H9 (cell line): ENCODE data around the gene UBE2E1. TPM values are rescaled to one million over a fixed set of nuclear protein-coding genes. Genes with fewer than 3 reads are reported as not detected.

Experiments
- DNase-seq: peaks from one replicate; pipeline ENCODE4 v3.0.0-alpha.2; 2017
- H2AFZ ChIP-seq: one replicate; pipeline ENCODE4 v1.6.1; 2013; ENCODE audit warnings: mild to moderate bottlenecking, low read length, control low read depth, moderate library complexity
- H2AK5ac ChIP-seq: 2 replicates; pipeline ENCODE4 v1.6.1; 2013; ENCODE audit warnings: low read length, control low read depth, mixed read lengths; ENCODE audit not compliant: insufficient read length
- H2BK120ac ChIP-seq: one replicate; pipeline ENCODE4 v1.6.1; 2013; ENCODE audit warnings: low read depth, mild to moderate bottlenecking, low read length, control low read depth, inconsistent platforms; ENCODE audit not compliant: poor library complexity, severe bottlenecking
- H2BK12ac ChIP-seq: 2 replicates; pipeline ENCODE4 v1.6.1; 2013; ENCODE audit warnings: low read length, control low read depth, mixed read lengths, low read depth; ENCODE audit not compliant: insufficient read length
- H2BK15ac ChIP-seq: 2 replicates; pipeline ENCODE4 v1.6.1; 2013; ENCODE audit warnings: low read depth, low read length, control low read depth
- H2BK20ac ChIP-seq: one replicate; pipeline ENCODE4 v1.6.1; 2013; ENCODE audit warnings: low read depth, mild to moderate bottlenecking, low read length, control low read depth, inconsistent platforms; ENCODE audit not compliant: poor library complexity, severe bottlenecking
- H2BK5ac ChIP-seq: 2 replicates; pipeline ENCODE4 v1.6.1; 2013; ENCODE audit warnings: low read length, control low read depth, mixed read lengths; ENCODE audit not compliant: insufficient read length
- H3K14ac ChIP-seq: 2 replicates; pipeline ENCODE4 v1.6.1; 2013; ENCODE audit warnings: low read length, control low read depth; ENCODE audit not compliant: insufficient read depth
- H3K18ac ChIP-seq: 2 replicates; pipeline ENCODE4 v1.6.1; 2013; ENCODE audit warnings: low read depth, mild to moderate bottlenecking, mixed read lengths, low read length, control low read depth; ENCODE audit not compliant: insufficient read length
- H3K23ac ChIP-seq: 2 replicates; pipeline ENCODE4 v1.6.1; 2013; ENCODE audit warnings: low read length, control low read depth, mixed read lengths, low read depth; ENCODE audit not compliant: insufficient read length
- H3K23me2 ChIP-seq: 2 replicates; pipeline ENCODE4 v1.6.1; 2013; ENCODE audit warnings: low read depth, mild to moderate bottlenecking, mixed read lengths, low read length, control low read depth; ENCODE audit not compliant: insufficient read length, poor library complexity, severe bottlenecking
- H3K27ac ChIP-seq: 2 replicates; pipeline ENCODE4 v1.5.1; 2013; ENCODE audit warnings: low read length, control low read depth, mixed read lengths, low read depth; ENCODE audit not compliant: insufficient read length
- H3K27me3 ChIP-seq: 2 replicates; pipeline ENCODE4 v1.6.1; 2013; ENCODE audit warnings: low read length, control low read depth, inconsistent platforms; ENCODE audit not compliant: insufficient read depth
- H3K4ac ChIP-seq: 2 replicates; pipeline ENCODE4 v1.6.1; 2013; ENCODE audit warnings: low read depth, mild to moderate bottlenecking, control low read depth, inconsistent platforms, low read length, moderate library complexity
- H3K4me1 ChIP-seq: 2 replicates; pipeline ENCODE4 v1.6.1; 2013; ENCODE audit warnings: low read length, control low read depth, inconsistent platforms; ENCODE audit not compliant: insufficient read depth
- H3K4me2 ChIP-seq: 2 replicates; pipeline ENCODE4 v1.6.1; 2013; ENCODE audit warnings: low read length, control low read depth, mixed read lengths; ENCODE audit not compliant: insufficient read length, insufficient read depth
- H3K56ac ChIP-seq: 2 replicates; pipeline ENCODE4 v1.6.1; 2013; ENCODE audit warnings: low read depth, mild to moderate bottlenecking, mixed read lengths, low read length, control low read depth; ENCODE audit not compliant: insufficient read length
- H3K79me1 ChIP-seq: 2 replicates; pipeline ENCODE4 v1.6.1; 2013; ENCODE audit warnings: low read depth, mild to moderate bottlenecking, moderate library complexity, low read length, control low read depth, inconsistent platforms; ENCODE audit not compliant: insufficient read depth, poor library complexity, severe bottlenecking
- H3K79me2 ChIP-seq: 2 replicates; pipeline ENCODE4 v1.6.1; 2013; ENCODE audit warnings: low read length, control low read depth, inconsistent platforms; ENCODE audit not compliant: insufficient read depth
- H3K9ac ChIP-seq: 2 replicates; pipeline ENCODE4 v1.6.1; 2013; ENCODE audit warnings: low read length, control low read depth, mixed read lengths; ENCODE audit not compliant: insufficient read length; ENCODE audit errors: extremely low read depth
- H3K9me3 ChIP-seq: one replicate; pipeline ENCODE4 v1.6.1; 2013; ENCODE audit warnings: low read depth, low read length, inconsistent platforms; ENCODE audit not compliant: control insufficient read depth
- H3T11ph ChIP-seq: one replicate; pipeline ENCODE4 v1.6.1; 2013; ENCODE audit warnings: mild to moderate bottlenecking, low read length, control low read depth, inconsistent platforms
- H4K20me1 ChIP-seq: one replicate; pipeline ENCODE4 v1.6.1; 2013; ENCODE audit not compliant: control insufficient read depth, insufficient read length, insufficient read depth
- H4K5ac ChIP-seq: 2 replicates; pipeline ENCODE4 v1.6.1; 2013; ENCODE audit warnings: low read depth, mild to moderate bottlenecking, mixed read lengths, low read length, control low read depth; ENCODE audit not compliant: insufficient read length
- H4K8ac ChIP-seq: replicated peaks from 2 replicates; pipeline ENCODE4 v1.6.1; 2013; ENCODE audit warnings: low read length, control low read depth, mixed read lengths, low read depth; ENCODE audit not compliant: insufficient read length
- H4K91ac ChIP-seq: 2 replicates; pipeline ENCODE4 v1.6.1; 2013; ENCODE audit warnings: low read depth, mild to moderate bottlenecking, moderate library complexity, mixed read lengths, low read length, control low read depth; ENCODE audit not compliant: insufficient read length
- H3K27ac Mint-ChIP-seq, 3 experiments: 2 replicates in 2 of 3; 3 replicates in 1 of 3; pipeline ENCODE4 v1.8.0; 2020 to 2021; ENCODE audit warnings: mixed read lengths in 3 of 3, mild to moderate bottlenecking in 1 of 3, moderate library complexity in 1 of 3
- H3K27me3 Mint-ChIP-seq: 2 replicates; pipeline ENCODE4 v1.8.0; 2021; ENCODE audit warnings: low read depth, mild to moderate bottlenecking, moderate library complexity, mixed read lengths
- H3K36me3 Mint-ChIP-seq, 3 experiments: 2 replicates in 2 of 3; 3 replicates in 1 of 3; pipeline ENCODE4 v1.8.0; 2020 to 2021; ENCODE audit warnings: low read depth in 3 of 3, mixed read lengths in 3 of 3; ENCODE audit not compliant: insufficient read depth in 1 of 3
- H3K4me1 Mint-ChIP-seq, 2 experiments: 2 replicates each; pipeline ENCODE4 v1.8.0; 2020; ENCODE audit warnings: mixed read lengths in 2 of 2
- H3K4me3 Mint-ChIP-seq, 2 experiments: 2 replicates in 1 of 2; 3 replicates in 1 of 2; pipeline ENCODE4 v1.8.0; 2020 to 2021; ENCODE audit warnings: mild to moderate bottlenecking in 2 of 2, mixed read lengths in 2 of 2, moderate library complexity in 1 of 2
- H3K9me3 Mint-ChIP-seq, 2 experiments: 2 replicates in 1 of 2; 3 replicates in 1 of 2; pipeline ENCODE4 v1.8.0; 2020; ENCODE audit warnings: mild to moderate bottlenecking in 2 of 2, mixed read lengths in 2 of 2, moderate library complexity in 1 of 2
- CTCF ChIP-seq: fragments of 200-600 bp; sonication (generic); conservative IDR thresholded peaks from 3 replicates; pipeline ENCODE4 v1.8.0; 2021; ENCODE audit warnings: antibody characterized with exemption, mild to moderate bottlenecking
- WGBS: extraction: QIAGEN DNeasy Blood & Tissue Kit; methylation state at CpG from one replicate; pipeline ENCODE4 v1.1.7; 2013; ENCODE audit warnings: missing lambda C conversion rate, low lambda C conversion rate, mixed read lengths; ENCODE audit not compliant: insufficient read length; ENCODE audit errors: extremely low coverage; 5-methylcytosine and 5-hydroxymethylcytosine counted together
- total RNA-seq: library from RNA; stranded (reverse); gene quantifications from 2 replicates; pipeline ENCODE4 v1.2.1, GENCODE V29; 2021

Gene UBE2E1
- total RNA-seq, 1 experiment from 2014 or later = 142 TPM

- Mint-ChIP-seq H3K36me3 (no peaks in the 10 kb centered on the region), H3K4me3 (no peak overlapping the region), H3K27me3 (no peaks in the 10 kb centered on the region; the same call in 1 of the 2 replicates), H3K4me1 (peaks cover 42 to 48% of the 10 kb centered on the region in 2 experiments), H3K27ac (peak overlapping the region in 1 of 3 experiments; percentile 68; a peak in 1 of 7 replicates), H3K9me3 (peaks cover 0 to 3% of the 10 kb centered on the region in 2 experiments; a peak in 2 of 5 replicates)
- Histone ChIP-seq H3K56ac (no peak overlapping the region), H3K27ac (no peak overlapping the region), H2BK15ac (no peak overlapping the region), H2BK120ac (no peak overlapping the region), H3K27me3 (no peaks in the 10 kb centered on the region), H4K8ac (no peak overlapping the region), H3K9me3 (no peaks in the 10 kb centered on the region), H2AFZ (no peak overlapping the region), H2AK5ac (no peak overlapping the region), H2BK5ac (no peak overlapping the region), H4K5ac (no peak overlapping the region), H3K23me2 (no peaks in the 10 kb centered on the region), H2BK20ac (no peak overlapping the region), H3K18ac (no peak overlapping the region), H3K79me1 (no peaks in the 10 kb centered on the region), H2BK12ac (no peak overlapping the region), H3K4me1 (peaks cover 3% of the 10 kb centered on the region; the same call in 1 of the 2 replicates), H4K91ac (no peak overlapping the region), H3K79me2 (no peaks in the 10 kb centered on the region), H3K4me2 (no peak overlapping the region), H3K9ac (no peak overlapping the region), H4K20me1 (no peaks in the 10 kb centered on the region), H3T11ph (no peak overlapping the region), H3K14ac (no peak overlapping the region), H3K4ac (no peak overlapping the region), H3K23ac (no peak overlapping the region)
- TF ChIP-seq CTCF = no peak
- WGBS = no CpG with 5 or more reads among the region's 1 CpG
- DNase-seq = no peak
Measured at GRCh38 chr3:23764407-23764806, 41.3 kb upstream of the UBE2E1 start.
